IgD-negative memory B cell (primary cell): ENCODE data around the gene CUL7. TPM values are rescaled to one million over a fixed set of nuclear protein-coding genes. Genes with fewer than 3 reads are reported as not detected.
"Not testable (repeated sequence)": the region's sequence is repeated elsewhere in the genome, so short reads cannot be mapped to it uniquely, and the experiment has no call there.

ENCODE experiments used
- H3K27ac Mint-ChIP-seq, 3 donors: one replicate each; pipeline ENCODE4 v1.8.0; 2020 to 2022; ENCODE audit warnings: mild to moderate bottlenecking in 3 of 3, mixed read lengths in 3 of 3, moderate library complexity in 1 of 3
- H3K27me3 Mint-ChIP-seq: one replicate; pipeline ENCODE4 v1.8.0; 2021; ENCODE audit warnings: mixed read lengths
- H3K36me3 Mint-ChIP-seq: one replicate; pipeline ENCODE4 v1.8.0; 2020; ENCODE audit warnings: mild to moderate bottlenecking, mixed read lengths
- H3K4me1 Mint-ChIP-seq, 3 donors: one replicate each; pipeline ENCODE4 v1.8.0; 2020 to 2022; ENCODE audit warnings: mixed read lengths in 3 of 3, mild to moderate bottlenecking in 1 of 3
- H3K4me3 Mint-ChIP-seq, 4 donors: one replicate each; pipeline ENCODE4 v1.8.0; 2020 to 2022; ENCODE audit warnings: mild to moderate bottlenecking in 4 of 4, mixed read lengths in 4 of 4, moderate library complexity in 3 of 4
- H3K9me3 Mint-ChIP-seq, 3 donors: one replicate each; pipeline ENCODE4 v1.8.0; 2020 to 2021; ENCODE audit warnings: mixed read lengths in 3 of 3, mild to moderate bottlenecking in 1 of 3
- polyA plus RNA-seq: library from polyadenylated mRNA; unstranded; fragments of 300-500 nt; fragmentation: Illumina TruSeq; gene quantifications from one replicate; pipeline ENCODE4 v1.2.3, GENCODE V29; 2021

CUL7 gene
- polyA plus RNA-seq, 1 donor from 2014 or later: 5.3 TPM

- Mint-ChIP-seq H3K9me3 (no peaks in the 10 kb centered on the region), H3K27ac (no peak overlapping the region), H3K4me1 (peaks cover 0 to 2% (median 0%) of the 10 kb centered on the region in 3 donors), H3K27me3 (no peaks in the 10 kb centered on the region), H3K4me3 (no peak overlapping the region), H3K36me3 (no peaks in the 10 kb centered on the region)
Measured at GRCh38 chr6:43001843-43002242, 51.8 kb downstream of the CUL7 start.

GRCh38 chr6:42998205-42998604 is 55.4 kb downstream of the CUL7 start:
- H3K27ac Mint-ChIP-seq, H3K27me3 Mint-ChIP-seq, H3K9me3 Mint-ChIP-seq, H3K36me3 Mint-ChIP-seq, H3K4me3 Mint-ChIP-seq, H3K4me1 Mint-ChIP-seq: not testable (repeated sequence)

DNA sequence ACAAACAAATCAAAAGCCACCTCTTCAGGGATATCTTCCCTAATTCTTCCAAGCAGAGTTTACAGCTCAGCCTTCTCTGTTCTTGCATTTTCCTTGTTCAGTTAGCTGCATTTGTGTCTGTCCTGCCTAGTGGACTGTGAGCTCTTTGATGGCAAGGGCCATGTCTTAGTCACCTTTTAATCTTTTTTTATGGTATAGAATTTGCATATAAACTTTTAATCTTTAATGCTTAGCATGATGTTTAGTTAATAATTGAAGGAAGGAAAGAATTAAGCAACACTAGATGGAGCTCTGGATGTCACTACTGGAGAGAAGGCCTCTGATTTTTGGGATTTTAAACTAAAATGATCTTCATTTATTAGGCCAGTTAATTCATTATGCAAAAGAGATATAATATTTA is 57.1 kb downstream of the CUL7 start:
- Mint-ChIP-seq H3K4me1 (peaks cover 0 to 7% (median 0%) of the 10 kb centered on the region in 3 donors), H3K4me3 (no peak overlapping the region), H3K9me3 (no peaks in the 10 kb centered on the region), H3K27ac (no peak overlapping the region), H3K27me3 (no peaks in the 10 kb centered on the region), H3K36me3 (peaks cover 1% of the 10 kb centered on the region)

DNA sequence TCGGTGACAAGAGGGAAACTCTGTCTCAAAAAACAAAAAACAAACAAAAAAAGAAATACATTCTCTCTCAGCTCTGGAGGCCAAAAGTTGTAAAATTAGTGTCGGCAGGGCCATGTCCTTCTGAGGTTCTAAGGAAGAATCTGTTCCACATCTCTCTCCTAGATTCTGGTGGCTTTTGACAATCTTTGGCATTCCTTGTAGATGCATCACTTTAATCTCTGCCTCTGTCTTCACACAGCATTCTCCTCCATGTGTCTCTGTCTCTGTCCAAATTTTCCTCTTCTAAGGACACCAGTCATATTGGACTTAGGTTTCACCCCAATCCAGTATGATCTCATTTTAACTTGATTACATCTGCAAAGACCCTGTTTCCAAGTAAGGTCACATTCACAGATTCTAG is 60.2 kb downstream of the CUL7 start:
- peaks cover 1% of the 10 kb centered on the region for H3K36me3 Mint-ChIP-seq
- H3K9me3 Mint-ChIP-seq: no peaks in the 10 kb centered on the region
- H3K27ac Mint-ChIP-seq: no peak overlapping the region
- H3K4me1 Mint-ChIP-seq: peaks cover 2 to 8% (median 6%) of the 10 kb centered on the region in 3 donors
- H3K4me3 Mint-ChIP-seq: no peak overlapping the region
- H3K27me3 Mint-ChIP-seq: no peaks in the 10 kb centered on the region

DNA sequence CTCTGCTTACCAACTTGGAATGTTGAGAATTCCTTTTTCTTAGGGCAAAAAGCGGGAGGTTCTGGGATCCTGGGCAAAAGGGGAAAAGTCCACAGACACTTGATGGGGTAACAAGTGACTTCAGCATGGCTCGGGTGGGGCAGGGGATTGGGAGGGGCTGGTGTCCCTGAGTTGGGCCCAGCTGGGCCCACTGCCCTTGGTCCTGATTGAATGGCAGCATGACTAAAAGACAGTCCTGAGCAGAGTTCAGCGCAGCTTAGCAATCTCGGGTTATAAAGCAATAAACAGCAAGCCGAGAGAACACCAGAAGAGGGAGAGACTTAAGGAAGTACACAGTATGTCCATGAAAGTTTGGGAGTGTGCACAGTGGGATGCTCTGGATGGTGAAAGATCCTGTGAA is 63.7 kb downstream of the CUL7 start:
- Mint-ChIP-seq H3K4me1 (peaks cover 18 to 31% (median 24%) of the 10 kb centered on the region in 3 donors), H3K4me3 (no peak overlapping the region), H3K36me3 (peaks cover 3% of the 10 kb centered on the region), H3K27ac (no peak overlapping the region), H3K27me3 (no peaks in the 10 kb centered on the region), H3K9me3 (no peaks in the 10 kb centered on the region)

DNA sequence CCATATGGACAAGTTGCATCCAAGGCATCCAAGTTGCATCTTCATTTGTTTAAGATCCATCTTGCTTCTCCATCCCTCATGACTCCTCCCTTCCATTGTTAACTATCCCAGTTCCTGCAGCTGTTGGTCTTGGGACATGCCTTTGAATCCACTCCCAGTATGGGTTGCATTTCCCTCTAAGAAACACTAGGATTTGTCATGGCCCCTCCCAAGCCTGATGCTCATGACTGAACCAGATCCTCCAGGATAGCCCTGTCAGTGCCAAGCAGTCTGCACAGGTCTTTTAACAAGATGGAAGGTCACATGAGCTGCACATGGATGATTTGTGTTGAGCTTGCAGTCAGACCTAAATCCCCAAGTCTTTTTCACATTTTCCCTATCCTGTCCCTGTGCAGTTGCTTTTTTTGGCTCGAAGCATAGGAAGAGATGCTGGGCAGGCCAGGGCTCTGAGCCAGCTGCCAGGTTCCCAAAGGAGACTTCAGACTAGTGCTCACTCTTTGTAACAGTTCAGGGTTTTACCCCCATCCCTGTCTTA is 65.1 kb downstream of the CUL7 start:
- peaks cover 3% of the 10 kb centered on the region for H3K36me3 Mint-ChIP-seq
- peak overlapping the region in 1 of 3 donors; percentile 85 for H3K27ac Mint-ChIP-seq
- H3K4me3 Mint-ChIP-seq: peak overlapping the region in 1 of 4 donors; percentile 46
- no peaks in the 10 kb centered on the region for H3K27me3 Mint-ChIP-seq
- H3K9me3 Mint-ChIP-seq: no peaks in the 10 kb centered on the region
- peaks cover 27 to 32% (median 30%) of the 10 kb centered on the region in 3 donors for H3K4me1 Mint-ChIP-seq

Other genes starting within 250 kb of the CUL7 start
- 72.3 TPM for gene RPL7L1, start 174.2 kb downstream of the CUL7 start, polyA plus RNA-seq
- 1.0 TPM for gene PTCRA, start 137.8 kb downstream of the CUL7 start, polyA plus RNA-seq
- gene CNPY3, start 124.4 kb downstream of the CUL7 start, polyA plus RNA-seq: 272 TPM
- gene GNMT, start 93.1 kb downstream of the CUL7 start, polyA plus RNA-seq: 1.2 TPM
- gene PEX6, start 74.7 kb downstream of the CUL7 start, polyA plus RNA-seq: 12.7 TPM
- gene PPP2R5D, start 69.3 kb downstream of the CUL7 start, polyA plus RNA-seq: 17.5 TPM
- 76.3 TPM for gene MEA1, start 39.9 kb downstream of the CUL7 start, polyA plus RNA-seq
- gene KLHDC3, start 39.6 kb downstream of the CUL7 start, polyA plus RNA-seq: 60.3 TPM
- 54.8 TPM for gene RRP36, start 32.2 kb downstream of the CUL7 start, polyA plus RNA-seq
- 50.5 TPM for gene MRPL2, start 5.6 kb upstream of the CUL7 start, polyA plus RNA-seq
- 10.2 TPM for gene KLC4, start 5.8 kb upstream of the CUL7 start, polyA plus RNA-seq
- gene PTK7, start 22.5 kb upstream of the CUL7 start, polyA plus RNA-seq: not detected
- 5.0 TPM for gene SRF, start 117.4 kb upstream of the CUL7 start, polyA plus RNA-seq
- 13.1 TPM for gene CUL9, start 128.3 kb upstream of the CUL7 start, polyA plus RNA-seq
- 125 TPM for gene DNPH1, start 175.6 kb upstream of the CUL7 start, polyA plus RNA-seq
- gene TTBK1, start 189.6 kb upstream of the CUL7 start, polyA plus RNA-seq: 0.04 TPM
- not detected for gene SLC22A7, start 244.4 kb upstream of the CUL7 start, polyA plus RNA-seq